ENCODE results near the gene CIBAR2.

The CIBAR2 gene

DNA sequence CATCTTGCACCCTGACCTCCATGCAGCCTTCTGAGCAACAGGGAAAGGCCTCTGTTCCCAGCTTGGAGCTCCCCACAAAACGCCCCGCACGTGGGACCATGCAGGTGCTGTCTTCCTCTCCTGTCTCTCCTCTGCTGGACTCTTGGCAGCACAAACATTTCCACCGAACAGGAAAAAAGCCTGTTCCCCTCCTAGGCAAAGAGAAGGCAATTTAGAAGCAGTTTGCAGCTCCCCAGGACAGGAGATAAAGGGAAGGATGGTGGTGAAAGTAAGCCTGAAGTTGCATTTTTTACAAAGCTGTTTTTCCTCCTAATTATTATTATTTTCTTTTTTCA, 7.7 kb upstream of the CIBAR2 start:
- H3K27ac ChIP-seq (ENCODE audit: low read depth, low read length): no peak overlapping the region
- H3K36me3 ChIP-seq (ENCODE audit: control insufficient read depth, insufficient read depth, low read length): no peaks in the 10 kb centered on the region
- H3K27me3 ChIP-seq (ENCODE audit: control insufficient read depth, insufficient read depth, low read length): no peaks in the 10 kb centered on the region
- no peak overlapping the region for H3K9ac ChIP-seq (ENCODE audit: low read length)
- H3K4me1 ChIP-seq (ENCODE audit: control insufficient read depth, insufficient read depth, low read length): peaks cover 2% of the 10 kb centered on the region
- no peak overlapping the region for H3K4me3 ChIP-seq (ENCODE audit: low read length)

DNA sequence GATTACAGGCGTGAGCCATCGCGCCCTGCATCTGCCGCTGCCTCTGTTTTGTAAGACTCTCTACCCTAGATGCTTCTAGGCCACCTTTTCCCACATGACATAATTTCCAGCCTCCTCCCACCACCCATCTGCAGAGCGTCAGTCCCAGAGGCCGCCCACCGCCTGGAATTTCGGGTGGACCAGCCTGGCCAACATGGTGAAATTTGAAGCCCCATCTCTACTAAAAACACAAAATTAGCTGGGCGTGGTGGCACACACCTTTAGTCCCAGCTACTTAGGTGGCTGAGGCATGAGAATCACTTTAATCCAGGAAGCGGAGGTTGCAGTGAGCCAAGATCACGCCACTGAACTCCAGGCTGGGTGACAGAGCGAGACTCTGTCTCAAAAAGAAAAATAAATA, 5.1 kb upstream of the CIBAR2 start:
- Histone ChIP-seq H3K27me3 (ENCODE audit: control insufficient read depth, insufficient read depth, low read length) (no peaks in the 10 kb centered on the region), H3K27ac (ENCODE audit: low read depth, low read length) (no peak overlapping the region), H3K4me1 (ENCODE audit: control insufficient read depth, insufficient read depth, low read length) (peaks cover 4% of the 10 kb centered on the region), H3K9ac (ENCODE audit: low read length) (no peak overlapping the region), H3K4me3 (ENCODE audit: low read length) (no peak overlapping the region), H3K36me3 (ENCODE audit: control insufficient read depth, insufficient read depth, low read length) (no peaks in the 10 kb centered on the region)

DNA sequence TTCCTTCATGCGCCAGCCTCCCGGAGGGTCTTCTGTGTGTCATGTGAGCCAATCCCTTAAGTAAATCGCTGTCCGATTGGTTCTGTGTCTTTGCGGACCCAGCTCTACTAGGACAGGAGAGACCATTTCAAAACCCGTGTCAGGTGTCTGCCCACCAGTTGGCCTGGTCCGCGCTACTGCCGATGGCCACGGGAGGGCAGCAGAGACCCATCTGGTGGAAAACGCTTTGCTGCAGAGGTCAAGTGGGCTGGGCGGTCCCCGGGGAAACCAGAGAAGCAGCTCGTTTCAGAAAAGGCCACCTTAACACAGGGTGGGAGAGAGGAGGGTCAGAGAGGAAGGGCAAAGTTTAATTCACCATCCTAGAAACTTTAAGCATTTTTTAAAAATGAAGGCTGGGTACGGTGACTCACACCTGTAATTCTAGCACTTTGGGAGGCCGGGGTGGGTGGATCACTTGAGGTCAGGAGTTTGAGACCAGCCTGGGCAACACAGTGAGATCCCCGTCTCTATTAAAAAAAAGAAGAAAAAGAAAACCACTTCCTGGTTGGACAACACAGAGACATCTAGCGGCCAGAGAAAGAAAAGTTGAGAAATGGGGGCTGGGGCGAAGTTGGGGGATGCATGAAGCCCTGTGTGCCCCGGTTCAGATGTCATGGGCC, 2.8 kb upstream of the CIBAR2 start:
- H3K27me3 ChIP-seq (ENCODE audit: control insufficient read depth, insufficient read depth, low read length): no peaks in the 10 kb centered on the region
- H3K27ac ChIP-seq (ENCODE audit: low read depth, low read length): no peak overlapping the region
- peak overlapping the region; percentile 11 for H3K9ac ChIP-seq (ENCODE audit: low read length)
- peaks cover 4% of the 10 kb centered on the region for H3K4me1 ChIP-seq (ENCODE audit: control insufficient read depth, insufficient read depth, low read length)
- H3K4me3 ChIP-seq (ENCODE audit: low read length): peak overlapping the region; percentile 32
- H3K36me3 ChIP-seq (ENCODE audit: control insufficient read depth, insufficient read depth, low read length): no peaks in the 10 kb centered on the region

DNA sequence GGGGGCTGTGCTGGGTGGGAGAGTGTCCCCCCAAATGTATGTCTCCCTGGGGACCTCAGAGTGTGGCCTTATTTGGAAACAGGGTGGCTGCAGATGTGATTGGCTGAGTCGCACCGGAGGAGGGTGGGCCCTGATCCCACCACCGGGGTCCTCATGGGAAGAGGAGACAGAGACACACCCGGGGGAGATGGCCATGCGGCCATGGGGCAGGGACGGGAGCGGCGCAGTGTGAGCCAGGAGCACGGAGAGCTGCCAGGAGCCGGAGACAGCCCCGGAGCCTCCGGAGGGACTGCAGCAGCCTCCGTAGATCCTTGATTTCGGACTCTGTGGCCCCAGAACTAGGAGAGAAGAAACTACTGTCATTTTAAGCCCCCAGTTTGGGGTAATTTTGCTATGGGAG, 1.6 kb upstream of the CIBAR2 start:
- Histone ChIP-seq H3K4me3 (ENCODE audit: low read length) (no peak overlapping the region), H3K27me3 (ENCODE audit: control insufficient read depth, insufficient read depth, low read length) (no peaks in the 10 kb centered on the region), H3K4me1 (ENCODE audit: control insufficient read depth, insufficient read depth, low read length) (peaks cover 4% of the 10 kb centered on the region), H3K9ac (ENCODE audit: low read length) (no peak overlapping the region), H3K36me3 (ENCODE audit: control insufficient read depth, insufficient read depth, low read length) (no peaks in the 10 kb centered on the region), H3K27ac (ENCODE audit: low read depth, low read length) (no peak overlapping the region)

DNA sequence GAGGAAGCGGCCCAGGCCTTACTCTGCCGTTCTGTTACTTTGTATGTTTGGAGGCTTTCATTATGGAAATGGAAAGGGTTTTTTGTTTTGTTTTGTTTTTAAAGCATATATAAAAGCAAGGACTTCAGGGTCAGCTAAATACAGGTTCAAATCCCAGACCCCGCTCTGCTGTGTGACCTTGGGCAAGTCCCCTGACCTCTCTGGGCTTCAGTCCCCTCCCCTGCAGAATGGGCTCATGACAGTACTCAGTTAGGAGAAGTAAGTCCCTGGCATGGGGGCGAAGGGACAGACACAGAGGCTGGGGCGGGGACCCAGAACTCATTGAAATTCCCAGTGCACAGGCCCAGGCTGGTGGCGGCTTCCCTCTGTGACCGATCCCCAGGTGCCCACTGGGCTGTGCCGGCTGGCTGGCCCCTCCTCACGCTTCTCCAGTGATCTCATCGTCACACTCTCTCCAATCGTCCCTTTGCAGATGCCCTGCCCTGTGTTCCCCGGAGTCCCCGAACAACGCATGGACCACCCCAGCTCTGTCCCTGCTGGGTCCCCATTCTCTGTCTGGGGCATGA, 979 bp upstream of the CIBAR2 start:
- Histone ChIP-seq H3K4me3 (ENCODE audit: low read length) (no peak overlapping the region), H3K36me3 (ENCODE audit: control insufficient read depth, insufficient read depth, low read length) (no peaks in the 10 kb centered on the region), H3K4me1 (ENCODE audit: control insufficient read depth, insufficient read depth, low read length) (peaks cover 4% of the 10 kb centered on the region), H3K9ac (ENCODE audit: low read length) (no peak overlapping the region), H3K27me3 (ENCODE audit: control insufficient read depth, insufficient read depth, low read length) (no peaks in the 10 kb centered on the region), H3K27ac (ENCODE audit: low read depth, low read length) (no peak overlapping the region)

DNA sequence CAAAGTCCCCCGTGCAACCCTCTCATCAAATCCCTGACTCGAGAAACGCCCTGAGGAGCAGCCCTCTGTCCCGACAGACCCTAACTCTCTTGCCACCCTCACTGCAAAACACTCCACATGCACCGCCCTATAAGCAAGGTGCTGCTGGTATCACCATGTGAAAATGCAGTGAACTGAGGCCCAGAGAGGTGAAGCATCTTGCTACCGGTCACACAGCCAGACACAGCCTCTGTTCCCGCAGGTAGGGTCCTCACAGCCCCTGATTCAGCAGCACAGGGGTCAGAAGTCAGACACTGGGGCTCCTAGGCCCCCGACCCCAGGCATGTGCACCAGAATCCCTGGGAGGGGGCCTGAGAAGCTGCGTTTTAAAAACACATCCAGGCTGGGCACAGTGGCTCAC, 1.1 kb downstream of the CIBAR2 start:
- H3K9ac ChIP-seq (ENCODE audit: low read length): no peak overlapping the region
- H3K27ac ChIP-seq (ENCODE audit: low read depth, low read length): no peak overlapping the region

DNA sequence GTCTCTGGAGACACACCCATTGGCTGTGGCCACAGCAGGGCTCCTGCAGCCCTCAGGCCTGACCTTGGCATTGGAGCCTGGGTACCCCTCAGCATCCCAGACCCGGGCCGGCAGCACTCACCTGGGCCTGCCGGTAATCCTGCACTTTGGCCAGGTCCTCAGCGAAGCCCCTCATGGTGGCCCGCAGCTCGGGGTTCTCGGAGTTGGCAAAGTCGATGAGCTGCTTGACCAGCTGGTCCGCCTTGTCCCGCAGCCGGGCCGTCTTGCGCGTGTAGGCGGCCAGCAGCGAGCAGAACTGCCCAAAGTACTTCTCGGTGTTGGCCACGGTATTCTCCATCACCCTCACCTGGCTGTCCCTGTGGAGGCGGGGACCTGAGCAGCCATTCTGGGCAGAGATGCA, 2.2 kb downstream of the CIBAR2 start:
- no peaks in the 10 kb centered on the region for H3K36me3 ChIP-seq (ENCODE audit: control insufficient read depth, insufficient read depth, low read length)
- H3K9ac ChIP-seq (ENCODE audit: low read length): no peak overlapping the region
- no peak overlapping the region for H3K27ac ChIP-seq (ENCODE audit: low read depth, low read length)
- H3K4me1 ChIP-seq (ENCODE audit: control insufficient read depth, insufficient read depth, low read length): peaks cover 4% of the 10 kb centered on the region
- H3K27me3 ChIP-seq (ENCODE audit: control insufficient read depth, insufficient read depth, low read length): no peaks in the 10 kb centered on the region
- no peak overlapping the region for H3K4me3 ChIP-seq (ENCODE audit: low read length)

More for the DNA sequence above, 1.1 kb downstream of the CIBAR2 start:
- no peaks in the 10 kb centered on the region for H3K36me3 ChIP-seq (ENCODE audit: control insufficient read depth, insufficient read depth, low read length)
- H3K27me3 ChIP-seq (ENCODE audit: control insufficient read depth, insufficient read depth, low read length): no peaks in the 10 kb centered on the region
- no peak overlapping the region for H3K4me3 ChIP-seq (ENCODE audit: low read length)
- peaks cover 4% of the 10 kb centered on the region for H3K4me1 ChIP-seq (ENCODE audit: control insufficient read depth, insufficient read depth, low read length)

DNA sequence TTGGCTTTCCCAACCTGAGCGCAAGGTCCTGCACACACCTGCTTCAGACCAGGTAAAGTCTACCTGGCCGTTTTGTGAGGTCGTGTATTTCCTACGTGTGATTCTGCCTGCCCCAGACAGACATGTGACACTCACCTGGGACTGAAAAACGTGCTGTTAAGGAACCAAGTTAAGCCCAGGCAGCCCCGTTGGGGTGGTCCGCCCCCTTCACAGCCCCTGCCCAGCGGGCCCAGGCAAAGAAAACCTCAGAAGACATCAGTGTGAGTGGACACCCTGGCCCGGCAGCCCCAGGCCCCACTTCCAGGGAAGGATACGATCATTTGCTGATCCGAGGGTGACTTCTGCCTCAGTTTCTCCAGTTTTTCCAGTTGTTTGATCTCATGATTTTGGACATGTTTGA, 4.7 kb downstream of the CIBAR2 start:
- Histone ChIP-seq H3K4me3 (ENCODE audit: low read length) (no peak overlapping the region), H3K4me1 (ENCODE audit: control insufficient read depth, insufficient read depth, low read length) (no peaks in the 10 kb centered on the region), H3K27me3 (ENCODE audit: control insufficient read depth, insufficient read depth, low read length) (no peaks in the 10 kb centered on the region), H3K36me3 (ENCODE audit: control insufficient read depth, insufficient read depth, low read length) (no peaks in the 10 kb centered on the region), H3K27ac (ENCODE audit: low read depth, low read length) (no peak overlapping the region), H3K9ac (ENCODE audit: low read length) (no peak overlapping the region)

DNA sequence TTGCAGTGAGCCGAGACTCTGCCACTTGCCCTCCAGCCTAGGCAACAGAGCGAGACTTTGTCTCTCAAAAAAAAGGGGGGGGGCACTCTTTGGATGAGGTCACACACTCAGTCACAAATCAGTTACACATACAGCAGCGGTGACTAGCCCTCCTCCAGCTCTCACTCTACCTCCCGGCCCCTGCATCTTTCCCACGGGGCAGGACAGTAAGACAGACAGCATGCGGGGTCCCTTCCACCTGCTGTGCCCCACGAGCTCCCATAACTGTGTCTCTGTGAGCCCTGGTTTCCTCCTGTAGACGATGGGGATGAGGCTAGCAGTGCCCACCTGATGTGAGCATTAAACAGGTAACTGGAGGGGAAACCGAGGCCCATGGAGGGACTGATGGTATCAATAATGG, 5.2 kb downstream of the CIBAR2 start:
- Histone ChIP-seq H3K9ac (ENCODE audit: low read length) (no peak overlapping the region), H3K36me3 (ENCODE audit: control insufficient read depth, insufficient read depth, low read length) (no peaks in the 10 kb centered on the region), H3K27ac (ENCODE audit: low read depth, low read length) (no peak overlapping the region), H3K4me3 (ENCODE audit: low read length) (no peak overlapping the region), H3K4me1 (ENCODE audit: control insufficient read depth, insufficient read depth, low read length) (no peaks in the 10 kb centered on the region), H3K27me3 (ENCODE audit: control insufficient read depth, insufficient read depth, low read length) (no peaks in the 10 kb centered on the region)

DNA sequence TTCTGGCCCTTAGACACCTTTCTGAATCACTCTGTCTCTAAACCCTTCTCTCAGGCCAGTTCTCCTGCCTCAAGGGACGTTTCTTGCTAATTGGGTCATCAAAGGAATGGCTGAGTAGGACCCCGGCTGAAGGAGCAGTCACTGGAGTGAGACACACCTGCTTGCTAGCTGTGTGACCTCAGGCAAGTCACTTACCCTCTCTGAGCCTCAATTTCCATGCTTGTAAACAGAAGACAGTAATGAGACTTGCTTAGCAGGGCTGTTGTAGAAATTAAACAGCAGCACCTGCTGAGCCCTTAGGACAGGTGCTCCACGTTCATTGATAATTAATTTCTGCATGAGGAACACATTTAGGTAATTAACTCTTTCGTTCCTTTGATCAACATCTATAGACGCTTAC, 6.8 kb downstream of the CIBAR2 start:
- Histone ChIP-seq H3K4me1 (ENCODE audit: control insufficient read depth, insufficient read depth, low read length) (no peaks in the 10 kb centered on the region), H3K9ac (ENCODE audit: low read length) (no peak overlapping the region), H3K4me3 (ENCODE audit: low read length) (no peak overlapping the region), H3K36me3 (ENCODE audit: control insufficient read depth, insufficient read depth, low read length) (no peaks in the 10 kb centered on the region), H3K27me3 (ENCODE audit: control insufficient read depth, insufficient read depth, low read length) (no peaks in the 10 kb centered on the region), H3K27ac (ENCODE audit: low read depth, low read length) (no peak overlapping the region)

DNA sequence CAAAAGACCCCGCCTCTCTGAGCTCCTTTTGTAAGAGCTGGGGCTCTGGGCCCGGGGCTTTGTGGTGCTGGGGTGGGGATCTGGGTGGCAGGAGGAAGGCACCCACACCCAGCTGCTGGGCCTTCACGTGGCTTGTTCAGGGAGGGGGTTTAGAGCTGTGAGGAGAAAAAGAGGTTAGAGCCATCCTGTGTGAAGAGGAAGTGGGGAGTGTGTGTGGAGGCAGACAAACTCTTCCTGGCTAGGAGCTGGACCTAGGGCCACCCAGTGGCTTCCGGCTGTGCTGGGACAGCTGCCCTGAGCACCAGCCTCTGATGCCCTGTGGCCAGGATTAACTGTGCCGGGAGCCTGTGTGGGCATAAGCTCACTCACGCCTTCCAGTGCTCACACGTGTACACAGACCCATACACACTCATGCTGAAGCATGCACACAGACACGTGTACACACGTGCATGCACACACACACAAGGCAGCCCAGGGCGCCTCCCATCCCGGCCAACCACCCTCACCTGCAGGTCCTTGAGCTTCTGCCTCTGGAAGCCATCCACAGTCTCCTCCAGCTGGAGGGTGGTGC, 7.4 kb downstream of the CIBAR2 start:
- Histone ChIP-seq H3K36me3 (ENCODE audit: control insufficient read depth, insufficient read depth, low read length) (no peaks in the 10 kb centered on the region), H3K27me3 (ENCODE audit: control insufficient read depth, insufficient read depth, low read length) (no peaks in the 10 kb centered on the region), H3K4me3 (ENCODE audit: low read length) (no peak overlapping the region), H3K9ac (ENCODE audit: low read length) (no peak overlapping the region), H3K27ac (ENCODE audit: low read depth, low read length) (no peak overlapping the region), H3K4me1 (ENCODE audit: control insufficient read depth, insufficient read depth, low read length) (no peaks in the 10 kb centered on the region)

DNA sequence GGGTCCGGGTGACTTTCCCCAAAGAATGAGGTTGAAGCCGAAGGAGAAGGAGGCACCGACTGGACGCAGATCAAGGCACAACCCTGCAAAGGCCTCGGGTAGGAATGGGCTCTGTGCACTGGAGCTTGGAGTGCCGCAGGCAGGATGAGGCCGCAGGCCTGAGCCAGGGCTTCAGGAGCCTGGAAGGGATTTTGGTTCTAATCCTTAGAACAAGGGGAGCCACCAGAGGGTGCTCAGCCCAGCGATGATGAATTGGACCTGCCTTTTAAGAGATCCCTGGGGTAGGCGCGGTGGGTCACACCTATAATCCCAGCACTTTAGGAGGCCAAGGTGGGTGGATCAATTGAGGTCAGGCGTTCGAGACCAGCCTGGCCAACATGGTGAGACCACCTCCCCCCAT, 8.1 kb downstream of the CIBAR2 start:
- no peak overlapping the region for H3K9ac ChIP-seq (ENCODE audit: low read length)
- H3K36me3 ChIP-seq (ENCODE audit: control insufficient read depth, insufficient read depth, low read length): no peaks in the 10 kb centered on the region
- no peaks in the 10 kb centered on the region for H3K4me1 ChIP-seq (ENCODE audit: control insufficient read depth, insufficient read depth, low read length)
- H3K27me3 ChIP-seq (ENCODE audit: control insufficient read depth, insufficient read depth, low read length): no peaks in the 10 kb centered on the region
- no peak overlapping the region for H3K4me3 ChIP-seq (ENCODE audit: low read length)
- no peak overlapping the region for H3K27ac ChIP-seq (ENCODE audit: low read depth, low read length)
